HG02981 (cell line): ENCODE measurements around the gene PRXL2C.
"Not testable (repeated sequence)": the region's sequence is repeated elsewhere in the genome, so short reads cannot be mapped to it uniquely, and the experiment has no call there.

Experiments used
- ATAC-seq: cut with Tn5 transposase; IDR thresholded peaks from one replicate; pipeline ENCODE4 v1.9.1; 2021; ENCODE audit warnings: mild to moderate bottlenecking, moderate library complexity; ENCODE audit not compliant: unreplicated experiment

PRXL2C gene, protein sequence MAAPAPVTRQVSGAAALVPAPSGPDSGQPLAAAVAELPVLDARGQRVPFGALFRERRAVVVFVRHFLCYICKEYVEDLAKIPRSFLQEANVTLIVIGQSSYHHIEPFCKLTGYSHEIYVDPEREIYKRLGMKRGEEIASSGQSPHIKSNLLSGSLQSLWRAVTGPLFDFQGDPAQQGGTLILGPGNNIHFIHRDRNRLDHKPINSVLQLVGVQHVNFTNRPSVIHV

DNA sequence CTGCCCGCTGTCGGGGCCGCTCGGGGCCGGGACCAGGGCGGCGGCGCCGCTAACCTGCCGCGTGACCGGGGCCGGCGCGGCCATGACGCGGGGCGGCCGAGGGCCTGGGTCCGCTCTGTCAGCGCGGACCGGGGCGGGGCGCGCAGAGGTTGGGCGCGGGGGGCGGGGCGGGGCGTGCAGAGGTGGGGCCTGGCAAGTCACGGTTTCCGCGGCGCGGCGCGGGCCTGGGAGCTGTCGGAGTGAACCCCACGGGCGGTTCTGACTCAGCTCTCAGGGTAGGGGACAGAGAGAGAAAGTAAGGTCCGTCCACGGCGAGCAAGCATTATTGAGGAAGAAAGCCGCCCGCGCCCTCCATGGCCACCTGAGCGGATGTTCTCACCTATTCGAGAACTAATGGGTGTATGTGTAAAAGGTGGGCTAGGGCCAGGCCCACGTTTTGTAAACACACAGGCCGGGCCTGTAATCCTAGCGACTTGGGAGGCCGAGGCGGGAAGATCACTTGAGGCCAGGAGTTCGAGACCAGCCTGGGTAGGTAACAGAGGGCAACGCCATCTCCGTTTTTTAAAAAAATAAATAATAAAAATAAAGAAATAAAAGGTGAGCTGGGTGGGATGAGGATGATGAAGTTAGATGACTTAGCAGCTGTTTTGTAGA lies at the start of gene PRXL2C:
PRXL2C (minus strand) TSS at position 120 of the 654 bp plus-strand sequence; CDS start at position 84, 36 bp downstream.
- ATAC-seq = peak; percentile 57

DNA sequence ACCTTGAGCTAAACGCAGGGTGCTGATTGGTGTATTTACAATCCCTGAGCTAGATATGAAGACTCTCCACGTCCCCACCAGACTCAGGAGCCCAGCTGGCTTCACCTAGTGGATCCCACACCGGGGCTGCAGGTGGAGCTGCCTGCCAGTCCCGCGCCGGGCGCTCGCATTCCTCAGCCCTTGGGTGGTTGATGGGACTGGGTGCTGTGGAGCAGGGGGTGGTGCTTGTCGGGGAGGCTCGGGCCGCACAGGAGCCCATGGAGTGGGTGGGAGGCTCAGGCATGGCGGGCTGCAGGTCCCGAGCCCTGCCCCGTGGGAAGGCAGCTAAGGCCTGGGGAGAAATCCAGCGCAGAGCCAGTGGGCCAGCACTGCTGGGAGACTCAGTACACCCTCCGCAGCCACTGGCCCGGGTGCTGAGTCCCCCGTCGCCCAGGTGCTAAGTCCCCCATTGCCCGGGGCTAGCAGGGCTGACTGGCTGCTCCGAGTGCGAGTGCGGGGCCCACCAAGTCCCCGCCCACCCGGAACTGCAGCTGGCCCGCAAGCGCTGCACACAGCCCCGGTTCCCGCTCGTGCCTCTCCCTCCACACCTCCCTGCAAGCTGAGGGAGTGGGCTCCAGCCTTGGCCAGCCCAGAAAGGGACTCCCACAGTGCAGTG lies 45.7 kb upstream of the PRXL2C start:
- ATAC-seq = not testable (repeated sequence)

DNA sequence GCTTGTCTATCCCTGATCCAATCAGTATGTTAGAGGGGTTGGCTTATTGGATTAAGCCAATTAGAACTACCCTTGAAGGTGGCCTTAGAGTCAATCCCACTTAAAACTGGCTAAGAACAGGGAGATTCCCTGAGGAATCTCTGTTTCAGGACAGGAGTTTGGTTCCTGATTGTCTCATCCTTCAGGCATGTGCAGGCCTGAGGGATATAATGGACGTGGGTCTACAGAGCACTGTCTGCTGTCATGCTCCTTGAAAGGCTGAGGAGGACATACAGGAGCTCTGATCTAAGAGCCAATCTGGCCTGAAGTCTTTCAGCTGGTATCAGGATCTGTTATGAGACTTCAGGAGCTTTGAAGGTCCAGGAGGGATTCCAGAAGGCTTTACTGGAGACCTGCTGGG lies 36.2 kb upstream of the PRXL2C start:
- no peak for ATAC-seq

DNA sequence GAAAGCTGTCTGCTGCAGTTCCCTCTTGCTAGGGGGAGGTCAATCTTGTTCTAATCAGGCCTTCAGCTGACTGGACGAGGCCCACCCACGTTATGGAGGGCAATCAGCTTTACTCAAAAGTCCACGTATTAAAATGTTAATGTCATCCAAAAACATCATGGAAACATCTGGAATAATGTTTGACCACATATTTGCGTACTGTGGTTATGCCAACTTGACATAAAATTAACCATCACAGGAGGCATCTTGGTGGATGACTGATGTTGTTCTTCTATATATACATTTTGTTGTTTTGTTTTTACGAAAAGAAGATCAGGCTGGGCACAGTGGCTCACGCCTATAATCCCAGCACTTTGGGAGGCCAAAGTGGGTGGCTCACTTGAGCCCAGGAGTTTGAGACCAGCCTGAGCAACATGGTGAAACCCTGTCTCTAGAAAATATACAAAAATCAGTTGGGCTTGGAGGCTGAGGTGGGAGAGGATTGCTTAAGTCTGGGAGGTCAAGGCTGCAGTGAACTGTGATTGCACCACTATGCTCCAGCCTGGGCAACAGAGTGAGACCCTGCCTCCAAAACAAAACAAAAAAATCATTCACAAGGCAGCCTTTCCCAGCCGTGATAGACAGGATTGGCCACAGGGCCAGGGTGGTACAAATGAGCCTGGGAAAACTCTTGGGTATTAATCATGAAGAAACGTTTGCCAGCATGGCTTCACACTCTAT lies 33.8 kb upstream of the PRXL2C start:
- ATAC-seq = no peak

DNA sequence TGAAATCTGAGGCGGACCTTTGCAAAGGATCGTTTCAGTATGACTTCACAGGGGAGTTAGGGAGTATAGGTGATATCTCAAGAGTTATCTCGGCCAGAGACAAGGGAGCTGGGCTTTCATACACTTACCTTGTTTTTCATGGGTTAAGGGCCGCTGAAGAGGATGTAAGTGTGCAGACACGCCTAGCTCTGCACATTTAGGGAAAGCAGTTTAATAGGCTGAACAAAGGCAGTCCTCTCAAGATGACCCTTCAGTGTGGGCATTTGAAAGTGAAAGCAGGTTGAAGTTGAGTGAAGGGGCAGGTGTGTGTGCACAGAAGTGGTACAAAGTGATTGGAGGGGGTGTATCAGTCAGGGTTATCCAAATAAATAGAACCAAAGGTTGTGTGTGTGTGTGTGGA lies 33.1 kb upstream of the PRXL2C start:
- ATAC-seq = no peak

DNA sequence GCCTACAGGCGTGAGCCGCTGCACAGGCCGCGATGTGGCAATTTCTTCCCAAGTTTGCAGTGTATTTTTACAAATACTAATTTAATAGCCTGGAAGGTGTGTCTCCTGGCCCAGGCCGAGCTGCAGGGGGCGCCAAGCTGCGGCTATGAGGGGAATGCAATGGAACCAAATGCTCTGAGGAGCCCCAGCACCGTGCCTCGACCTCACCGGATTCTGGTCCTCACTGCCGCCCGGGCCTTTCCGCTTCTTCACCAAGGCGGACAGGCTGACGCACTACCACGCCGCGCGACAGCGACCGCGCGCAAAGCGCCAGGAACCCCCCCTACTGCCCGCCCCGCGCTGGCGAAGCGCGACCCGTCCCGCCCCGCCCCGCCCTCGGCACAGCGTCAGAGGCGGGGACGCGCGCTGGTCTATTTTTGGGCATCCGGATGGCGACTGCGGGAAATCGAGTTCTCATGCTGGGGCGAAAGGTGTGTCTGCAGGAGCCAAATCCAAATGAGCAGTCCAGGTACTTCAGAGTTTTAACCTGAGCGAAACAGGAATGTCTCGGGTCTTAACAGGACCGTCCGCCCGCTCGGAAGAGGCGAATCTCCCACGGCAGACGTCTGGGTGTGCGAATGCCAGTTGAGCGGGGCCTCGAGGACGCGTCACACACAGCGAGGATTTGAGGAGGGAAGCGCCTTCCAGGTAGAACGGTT lies 31.7 kb upstream of the PRXL2C start:
- no peak for ATAC-seq

DNA sequence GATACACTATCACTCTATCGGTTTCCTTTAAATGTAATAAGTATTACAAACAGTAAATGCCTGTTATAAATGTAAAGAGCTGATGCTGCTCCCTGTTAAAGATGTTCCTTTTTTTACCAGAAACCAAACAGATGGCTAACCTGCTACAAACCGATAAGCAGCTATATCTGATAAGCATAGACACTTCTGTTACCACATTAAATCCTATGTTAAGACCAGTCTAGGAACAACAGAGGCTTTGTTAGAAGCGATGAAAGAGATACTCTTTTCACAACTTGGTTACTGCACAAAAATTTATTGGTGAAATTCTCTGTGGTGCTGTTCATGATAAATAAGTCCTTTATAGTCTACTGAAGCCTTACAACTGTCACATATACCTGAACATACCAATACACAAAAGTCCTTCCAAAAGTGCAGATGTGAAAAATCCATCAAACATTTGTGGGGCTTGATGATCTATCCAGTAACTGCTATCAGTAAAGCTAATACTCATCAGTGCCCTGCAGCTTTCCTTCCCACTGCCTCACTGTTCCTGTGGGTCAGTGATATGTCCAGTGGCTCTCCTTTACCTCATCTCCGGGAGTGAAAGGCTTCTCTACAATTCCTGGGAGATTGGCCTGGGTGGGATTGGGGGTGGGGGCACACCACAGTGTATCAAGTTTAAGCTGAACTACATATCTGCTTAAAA lies 25.8 kb upstream of the PRXL2C start:
- no peak for ATAC-seq

DNA sequence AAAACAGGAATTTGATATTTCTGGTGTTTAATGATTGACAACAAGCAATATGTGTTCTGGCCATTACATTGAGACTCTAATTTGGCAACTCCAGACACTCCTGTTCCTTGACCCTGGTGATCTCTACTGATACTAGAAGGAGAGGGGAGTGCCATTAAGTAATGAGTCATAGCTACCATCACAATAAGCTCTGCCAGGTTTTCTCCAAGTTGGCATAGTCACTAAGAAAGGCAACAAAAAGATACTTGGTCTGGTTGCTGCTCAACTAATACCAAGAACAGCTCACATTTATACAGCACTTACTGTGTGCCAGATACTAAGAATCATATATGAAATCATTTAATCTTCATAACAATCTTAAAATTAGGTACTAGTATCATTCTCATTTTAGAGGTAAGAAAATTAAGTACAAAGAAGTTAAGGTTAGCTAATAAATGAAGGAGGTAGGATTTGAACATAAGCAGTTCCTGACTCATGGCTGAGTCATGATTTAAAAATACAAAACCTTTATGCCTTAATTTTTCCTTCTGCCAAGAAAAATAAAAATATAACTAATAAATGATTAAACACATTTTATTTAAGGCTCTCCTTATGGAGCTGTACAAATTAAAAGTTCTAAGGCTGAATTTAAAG lies 19.9 kb upstream of the PRXL2C start:
- ATAC-seq = no peak

DNA sequence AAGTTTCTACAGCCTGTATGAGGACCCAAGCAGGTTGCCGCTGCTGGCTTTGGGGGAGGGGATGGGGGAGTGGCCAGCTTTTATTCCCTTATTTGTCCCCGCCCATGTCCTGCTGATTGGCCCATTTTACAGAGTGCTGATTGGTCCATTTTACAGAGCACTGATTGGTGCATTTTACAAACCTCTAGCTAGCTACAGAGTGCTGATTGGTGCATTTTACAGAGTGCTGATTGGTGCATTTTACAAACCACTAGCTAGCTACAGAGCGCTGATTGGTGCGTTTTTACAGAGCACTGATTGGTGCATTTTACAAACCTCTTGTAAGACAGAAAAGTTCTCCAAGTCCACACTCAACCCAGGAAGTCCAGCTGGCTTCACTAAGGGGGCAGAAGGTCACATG lies 18.7 kb upstream of the PRXL2C start:
- ATAC-seq = not testable (repeated sequence)

DNA sequence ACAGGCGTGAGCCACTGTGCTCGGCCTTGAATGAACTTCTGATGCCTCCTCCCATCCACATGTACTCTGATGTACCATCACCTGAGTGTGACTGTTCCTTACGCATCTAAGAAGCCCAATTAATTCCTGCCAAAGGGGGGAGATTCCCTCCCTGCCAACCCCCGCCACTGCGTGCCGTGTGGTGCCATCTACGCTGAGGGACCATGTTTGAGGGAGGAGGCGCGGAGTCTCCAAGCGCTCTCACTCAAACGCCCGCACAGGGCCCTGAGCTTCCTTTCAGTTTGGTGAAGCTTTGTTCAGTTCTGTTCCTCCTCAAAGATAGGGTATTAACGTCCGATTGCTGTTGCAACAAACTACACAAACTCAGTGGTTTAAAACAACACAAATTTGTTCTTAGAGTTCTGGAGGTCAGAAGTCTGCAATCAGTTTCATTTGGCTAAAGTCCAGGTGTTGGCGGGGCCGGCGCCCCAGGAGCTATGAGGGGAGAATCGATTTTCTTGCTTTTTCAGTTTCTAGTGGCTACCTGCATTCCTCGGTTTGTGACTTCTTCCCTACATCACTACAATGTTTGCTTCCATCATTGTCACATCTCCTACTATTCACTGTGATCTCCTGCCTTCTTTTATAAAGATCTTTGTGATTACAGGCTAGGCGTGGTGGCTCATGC lies 13.9 kb upstream of the PRXL2C start:
- ATAC-seq = no peak

DNA sequence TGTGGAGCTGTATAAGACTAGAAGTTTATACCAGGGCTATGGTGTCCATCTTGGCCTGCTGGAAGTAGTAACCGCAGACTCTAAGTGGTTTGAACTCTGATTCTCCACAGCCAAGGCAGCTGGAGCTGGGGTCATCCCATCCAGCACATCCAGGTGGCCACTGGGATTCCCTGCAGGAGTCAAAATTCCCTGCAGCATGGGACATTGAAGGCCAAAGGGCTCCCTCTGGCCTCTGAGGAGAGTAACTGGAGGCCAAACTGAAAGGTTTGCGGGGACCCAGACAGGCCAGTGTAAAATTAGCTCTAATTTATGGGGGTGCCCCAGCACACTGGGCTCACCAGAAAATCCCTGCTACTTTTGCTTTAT lies 12.2 kb upstream of the PRXL2C start:
- ATAC-seq = no peak

DNA sequence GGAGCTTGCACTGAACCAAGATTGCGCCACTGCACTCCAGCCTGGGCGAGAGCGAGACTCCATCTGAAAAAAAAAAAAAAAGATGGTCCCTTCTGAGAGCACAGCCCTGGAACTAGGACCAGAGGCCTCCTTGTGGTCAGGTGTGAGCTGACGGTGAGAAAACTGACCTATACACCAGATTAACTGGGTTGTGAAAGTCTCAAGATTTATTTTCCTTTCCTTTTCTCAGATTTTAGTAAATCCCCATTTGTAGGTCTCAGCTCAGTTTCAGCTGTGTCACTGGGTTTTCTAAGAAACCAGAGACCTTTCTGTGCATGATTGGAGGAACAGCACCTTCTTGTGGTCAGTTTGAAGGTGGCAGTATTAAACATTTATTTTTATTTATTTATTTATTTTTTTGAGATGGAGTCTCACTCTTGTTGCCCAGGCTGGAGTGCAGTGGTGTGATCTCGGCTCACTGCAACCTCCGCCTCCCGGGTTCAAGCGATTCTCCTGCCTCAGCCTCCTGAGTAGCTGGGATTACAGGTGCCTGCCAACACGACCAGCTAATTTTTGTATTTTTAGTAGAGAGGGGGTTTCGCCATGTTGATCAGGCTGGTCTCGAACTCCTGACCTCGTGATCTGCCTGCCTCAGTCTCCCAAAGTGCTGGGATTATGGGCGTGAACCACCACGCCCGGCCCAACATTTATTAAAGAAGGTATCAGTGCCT lies 11.7 kb upstream of the PRXL2C start:
- not testable (repeated sequence) for ATAC-seq

DNA sequence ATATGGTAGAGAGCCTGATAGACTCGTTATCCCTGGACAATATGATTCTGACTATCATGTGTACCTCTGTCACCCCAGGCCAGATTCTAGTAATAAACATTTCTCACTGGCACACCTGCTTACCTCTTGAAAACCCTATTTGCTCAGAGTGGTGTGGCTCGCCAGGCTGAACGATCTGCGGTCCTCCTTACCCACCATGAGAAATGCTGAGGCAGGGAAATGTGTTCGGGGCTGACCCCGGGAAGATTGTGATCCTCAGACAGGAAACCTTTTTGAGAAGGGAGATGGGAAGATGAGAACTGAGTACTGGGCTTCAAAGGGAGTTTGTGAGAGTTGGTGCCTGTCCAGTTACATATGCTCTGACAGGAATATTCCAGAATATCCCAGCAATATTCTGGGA lies 10.7 kb upstream of the PRXL2C start:
- ATAC-seq = no peak

DNA sequence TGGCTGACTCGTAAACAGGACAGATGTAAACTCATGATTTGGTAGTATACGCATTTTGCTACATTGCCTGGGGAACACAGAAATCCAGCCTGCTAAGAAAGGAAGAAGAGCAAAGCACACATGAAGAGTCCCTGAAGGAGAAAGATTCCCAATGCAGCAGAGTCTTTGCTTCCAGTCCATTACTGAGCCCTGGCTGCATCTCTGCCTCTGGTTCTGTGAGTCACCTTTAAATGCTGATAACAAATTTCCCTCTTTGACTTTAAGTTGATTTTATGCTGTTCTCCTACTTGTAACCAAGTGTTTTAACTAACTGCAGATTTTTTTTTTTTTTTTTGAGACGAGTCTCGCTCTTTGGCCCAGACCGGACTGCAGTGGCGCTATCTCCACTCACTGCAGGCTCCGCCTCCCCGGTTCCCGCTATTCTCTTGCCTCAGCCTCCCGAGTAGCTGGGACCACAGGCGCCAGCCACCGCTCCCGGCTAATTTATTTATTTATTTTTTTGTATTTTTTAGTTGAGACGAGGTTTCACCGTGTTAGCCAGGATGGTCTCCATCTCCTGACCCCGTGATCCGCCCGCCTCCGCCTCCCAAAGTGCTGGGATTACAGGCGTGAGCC lies 8.5 kb upstream of the PRXL2C start:
- no peak for ATAC-seq

DNA sequence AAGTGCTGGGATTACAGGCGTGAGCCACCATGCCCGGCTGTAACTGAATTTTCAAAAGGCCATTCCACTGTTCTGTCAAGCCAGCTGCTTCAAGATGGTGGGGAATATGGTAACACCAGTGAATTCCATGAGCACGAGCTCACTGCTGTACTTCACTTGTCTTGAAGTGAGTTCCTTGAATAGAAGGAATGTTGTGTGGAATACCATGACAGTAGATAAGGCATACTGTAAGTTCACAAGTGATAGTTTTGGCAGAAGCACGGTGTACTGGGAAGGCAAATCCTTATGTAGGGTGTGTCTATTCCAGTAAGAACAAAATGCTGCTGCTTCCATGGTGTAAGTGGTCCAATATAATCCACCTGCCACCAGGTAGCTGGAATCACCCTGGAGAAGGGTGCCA lies 6.6 kb upstream of the PRXL2C start:
- ATAC-seq = no peak

DNA sequence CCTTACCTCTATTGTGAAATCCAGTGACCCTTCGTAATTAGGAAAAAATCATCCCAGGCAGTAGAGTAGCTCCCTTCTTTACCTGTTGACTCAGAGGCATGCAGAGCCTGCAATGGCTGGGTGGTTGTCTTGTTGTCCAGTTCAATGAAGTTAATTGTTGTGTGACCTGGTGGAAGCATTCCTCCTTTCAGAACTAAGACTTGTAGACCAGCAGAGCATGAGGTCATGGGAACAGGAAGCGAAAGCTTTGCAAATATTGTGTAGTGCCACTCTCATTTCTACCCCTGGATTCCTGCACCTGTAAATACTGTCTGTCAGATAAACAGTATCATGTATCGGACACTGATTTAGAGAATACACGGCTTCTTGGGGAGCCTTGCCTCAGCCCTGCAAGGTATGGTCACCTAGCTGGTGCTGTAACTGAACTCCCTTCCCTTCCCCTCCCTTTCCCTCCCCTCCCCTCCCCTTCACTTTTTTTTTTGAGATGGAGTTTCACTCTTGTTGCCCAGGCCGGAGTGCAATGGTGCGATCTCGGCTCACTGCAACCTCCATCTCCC lies 5.7 kb upstream of the PRXL2C start:
- no peak for ATAC-seq

DNA sequence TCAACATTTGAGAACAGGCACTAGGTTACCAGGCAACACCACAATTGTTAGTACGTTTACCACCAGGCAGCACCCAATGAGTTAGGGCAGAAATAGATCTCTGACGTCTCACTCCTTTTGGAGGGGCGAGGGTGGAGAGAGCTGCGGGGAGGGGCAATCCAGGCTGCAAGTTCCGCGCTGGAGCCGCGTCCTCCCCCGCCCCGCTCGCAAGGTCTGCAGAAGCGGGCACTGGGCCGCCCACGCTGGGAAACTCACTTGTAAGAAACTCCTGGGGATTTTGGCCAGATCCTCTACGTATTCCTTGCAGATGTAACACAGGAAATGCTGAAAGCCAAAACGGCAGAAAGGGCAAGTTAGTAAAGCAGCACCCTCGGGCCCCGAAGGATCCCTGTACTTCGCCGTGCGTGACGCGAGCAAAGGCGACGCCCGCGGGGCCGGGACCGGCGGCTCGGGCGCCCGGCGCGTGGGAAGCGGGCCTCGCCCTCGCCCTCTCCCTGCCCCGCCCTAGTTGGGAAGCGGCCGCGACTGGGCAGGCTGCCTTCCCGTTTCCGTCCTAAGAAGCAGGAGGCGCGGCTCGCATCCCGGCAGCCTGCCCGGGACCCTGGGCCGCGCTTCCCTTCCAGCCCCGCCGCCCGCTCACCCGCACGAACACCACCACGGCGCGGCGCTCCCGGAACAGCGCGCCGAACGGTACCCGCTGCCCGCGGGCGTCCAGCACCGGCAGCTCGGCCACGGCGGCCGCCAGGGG lies 493 bp downstream of the PRXL2C start:
- ATAC-seq = peak; percentile 80
